COLO668 (cell line): ENCODE results near the gene ALG9.
A peak's percentile ranks its signal among the peaks of the same experiment; 100 is the strongest.

Source experiments
- DNase-seq: peaks from one replicate; lab custom pipeline; 2025; ENCODE audit not compliant: unreplicated experiment; lab: John Stamatoyannopoulos, UW

ALG9 gene

GRCh38 chr11:111882202-111882601, 10.8 kb upstream of the ALG9 start:
- DNase-seq: no peak

GRCh38 chr11:111879637-111879960, 8.2 kb upstream of the ALG9 start:
- DNase-seq: no peak

GRCh38 chr11:111878849-111879636, 7.7 kb upstream of the ALG9 start, which contains the start of the genes CFAP68 and FDXACB1:
Gene CFAP68, plus strand, starts transcription at chr11:111879541. Its CDS starts 20 bp downstream, at chr11:111879561.
Gene FDXACB1, minus strand, starts transcription at chr11:111879165. Its CDS starts 33 bp downstream, at chr11:111879132.
- DNase-seq: peak; percentile 96

- no peak for DNase-seq
Observed at GRCh38 chr11:111878385-111878848, 7.0 kb upstream of the ALG9 start.

DNA sequence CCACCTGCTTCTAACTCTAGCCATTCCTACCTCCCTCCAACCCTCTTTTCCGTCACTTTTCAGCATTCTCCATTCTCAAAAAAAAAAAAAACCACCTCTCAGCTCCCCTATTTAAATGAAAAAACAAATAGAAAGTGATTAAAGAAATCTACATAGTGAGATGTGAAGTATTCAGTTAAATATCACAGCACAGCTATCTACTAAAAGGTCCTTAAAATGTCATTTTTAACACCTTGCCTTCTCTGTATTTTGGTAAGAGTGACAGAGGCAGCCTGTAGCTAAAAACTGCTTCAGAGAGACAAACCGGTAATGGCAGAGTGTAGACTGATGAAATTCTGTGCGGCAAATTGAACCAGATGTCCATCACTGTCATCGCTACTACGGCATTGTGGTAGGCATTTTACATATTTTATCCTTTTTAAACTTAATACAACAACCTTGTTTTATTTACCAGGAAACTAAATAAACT, 346 bp upstream of the ALG9 start:
- DNase-seq: no peak

DNA sequence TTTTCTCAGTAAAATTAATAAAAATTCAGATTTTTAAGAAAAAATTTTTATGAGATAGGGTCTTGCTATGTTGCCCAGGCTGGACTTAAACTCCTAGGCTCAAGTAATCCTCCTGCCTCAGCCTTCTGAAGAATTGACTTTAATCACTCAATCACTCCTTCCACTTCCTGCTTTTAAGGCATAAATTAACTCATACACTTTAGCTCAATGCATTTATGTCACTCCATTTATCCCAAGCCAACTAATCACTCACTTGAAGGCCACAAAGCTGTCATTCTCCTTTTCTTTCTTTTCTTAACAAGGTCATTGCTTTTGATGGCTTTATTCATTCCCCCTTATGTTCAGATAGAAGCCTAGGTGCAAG, 877 bp downstream of the ALG9 start:
- DNase-seq: no peak

DNA sequence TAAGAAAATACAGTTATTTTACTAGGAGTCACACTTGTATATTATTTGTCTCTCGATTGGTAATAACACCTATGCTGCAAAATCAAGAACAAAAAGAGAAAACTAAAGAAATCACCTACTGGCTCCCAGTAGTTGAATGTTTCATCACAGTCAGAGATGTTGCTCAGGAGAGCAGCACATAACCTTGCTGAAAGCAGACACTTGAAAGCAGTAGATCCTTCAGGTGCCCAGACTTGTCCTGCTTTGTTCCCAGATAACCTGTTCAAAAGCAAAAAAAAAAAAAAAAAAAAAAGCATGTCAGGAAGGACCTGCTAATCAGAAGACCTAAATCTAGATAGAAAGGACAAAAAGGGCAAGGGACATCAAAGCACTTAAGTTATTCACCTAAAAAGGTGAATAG, 1.3 kb downstream of the ALG9 start:
- no peak for DNase-seq

DNA sequence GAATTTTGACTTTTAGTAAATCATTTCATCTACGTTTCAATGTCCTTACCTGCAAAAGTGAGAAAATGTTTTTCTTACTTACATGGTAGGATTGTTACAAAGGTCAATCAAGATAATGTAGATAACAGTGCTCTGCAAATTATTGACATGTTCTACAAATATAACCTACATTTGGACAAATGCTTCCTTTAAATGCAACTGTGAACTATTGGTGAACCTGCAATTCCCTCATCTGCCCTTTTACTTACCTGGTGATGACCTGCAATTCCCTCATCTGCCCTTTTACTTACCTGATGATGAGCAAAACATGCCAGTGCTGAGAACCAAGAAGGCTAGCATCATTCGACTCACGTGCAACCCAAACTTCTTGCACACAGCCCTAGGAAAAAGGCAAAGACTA, 11.1 kb downstream of the ALG9 start:
- no peak for DNase-seq

DNA sequence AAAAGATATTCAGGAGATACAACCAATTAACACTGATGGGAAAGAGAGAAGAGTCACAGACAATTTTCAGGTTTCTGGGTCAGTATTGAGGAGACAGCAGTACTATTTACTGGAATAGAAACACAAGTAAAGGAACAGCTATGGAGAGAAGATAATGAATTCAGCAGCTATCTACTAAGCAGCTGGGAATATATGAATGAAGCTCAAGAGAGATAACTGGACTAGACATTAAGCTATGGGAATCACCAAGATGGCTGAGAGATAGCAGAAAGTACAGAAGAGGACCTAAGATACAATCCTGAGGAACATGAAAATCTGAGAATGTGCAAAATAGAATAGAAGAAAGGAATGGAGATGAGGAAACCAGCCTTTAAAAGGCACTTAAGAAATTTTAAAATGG, 15.9 kb downstream of the ALG9 start:
- DNase-seq: no peak

DNA sequence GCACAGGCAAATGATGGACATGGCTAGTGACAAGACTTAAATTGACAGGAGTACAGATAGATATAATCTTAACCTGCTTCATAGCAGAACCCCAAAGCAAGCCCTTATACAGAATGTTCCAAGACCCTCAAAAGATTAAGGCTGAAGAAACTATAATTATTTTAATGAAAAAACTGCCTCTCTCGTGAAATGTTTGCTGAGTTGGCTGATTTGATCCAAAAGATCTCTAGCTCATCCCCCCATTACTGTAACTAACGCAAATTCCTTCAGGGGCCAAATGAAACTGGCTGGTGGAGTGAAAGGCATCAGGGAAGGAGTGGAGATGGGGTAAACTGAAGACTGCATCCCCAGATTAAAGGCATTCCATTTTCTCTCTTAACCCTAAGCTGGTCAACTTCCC, 19.3 kb downstream of the ALG9 start:
- no peak for DNase-seq

DNA sequence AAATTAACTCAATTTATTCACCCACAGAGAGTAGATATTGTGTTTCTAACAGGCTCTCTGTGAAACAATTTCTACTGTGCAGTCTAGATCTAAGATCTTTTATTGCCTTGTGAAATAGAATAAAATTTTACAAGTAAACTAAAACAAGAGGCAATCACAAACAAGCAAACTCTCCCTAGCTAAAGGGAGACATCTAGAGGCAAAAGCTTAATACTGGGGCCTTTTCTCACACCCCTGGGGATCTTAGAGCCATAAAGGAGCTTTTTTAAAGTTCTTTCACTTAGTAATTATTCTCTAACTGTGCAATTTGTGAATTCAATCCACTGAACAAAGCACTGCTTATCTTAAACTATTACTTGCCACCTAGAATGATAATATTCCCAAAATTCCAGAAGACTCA, 19.7 kb downstream of the ALG9 start:
- DNase-seq: no peak

- no peak for DNase-seq
Observed at GRCh38 chr11:111851067-111851466, 20.3 kb downstream of the ALG9 start.

GRCh38 chr11:111849631-111850030, 21.8 kb downstream of the ALG9 start:
- DNase-seq: no peak

DNA sequence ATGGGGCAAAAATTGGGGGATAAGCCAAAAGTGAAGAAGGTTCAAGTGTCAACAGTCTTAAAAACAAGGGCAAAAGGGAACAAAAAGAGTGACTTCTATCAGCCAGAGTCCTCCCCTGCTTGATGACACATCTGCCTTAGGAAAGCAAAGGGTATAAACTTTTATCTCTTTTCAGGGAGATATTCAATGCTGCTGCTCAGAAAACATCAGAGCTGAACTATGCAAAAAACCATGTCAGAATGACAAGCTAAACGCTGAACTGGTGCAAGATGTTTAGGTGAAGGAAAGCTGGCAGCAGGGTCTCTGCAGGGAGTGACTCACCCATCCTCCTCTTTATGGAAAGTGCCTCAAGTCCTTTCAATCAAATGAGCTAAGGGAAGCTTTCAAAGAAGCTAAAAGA, 24.7 kb downstream of the ALG9 start:
- DNase-seq: no peak

DNA sequence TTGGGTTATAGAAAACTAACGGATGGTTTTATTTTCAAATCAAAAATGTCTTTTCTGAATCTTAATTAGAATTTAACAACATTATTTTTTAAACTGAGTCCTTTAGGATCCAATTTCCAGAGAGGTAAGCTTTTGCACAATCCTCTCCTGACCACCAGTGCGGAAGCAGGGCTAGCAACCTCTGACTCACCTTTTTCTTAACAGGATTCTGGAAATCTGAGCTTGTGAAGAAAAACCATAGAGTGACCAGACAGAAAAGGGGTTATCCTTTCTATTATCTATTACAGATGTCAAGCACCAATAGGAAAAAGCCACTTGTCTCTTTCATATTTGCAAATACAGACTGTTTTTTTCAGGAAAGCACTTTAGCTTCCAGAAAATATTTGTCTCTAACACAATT, 25.3 kb downstream of the ALG9 start:
- DNase-seq: no peak

DNA sequence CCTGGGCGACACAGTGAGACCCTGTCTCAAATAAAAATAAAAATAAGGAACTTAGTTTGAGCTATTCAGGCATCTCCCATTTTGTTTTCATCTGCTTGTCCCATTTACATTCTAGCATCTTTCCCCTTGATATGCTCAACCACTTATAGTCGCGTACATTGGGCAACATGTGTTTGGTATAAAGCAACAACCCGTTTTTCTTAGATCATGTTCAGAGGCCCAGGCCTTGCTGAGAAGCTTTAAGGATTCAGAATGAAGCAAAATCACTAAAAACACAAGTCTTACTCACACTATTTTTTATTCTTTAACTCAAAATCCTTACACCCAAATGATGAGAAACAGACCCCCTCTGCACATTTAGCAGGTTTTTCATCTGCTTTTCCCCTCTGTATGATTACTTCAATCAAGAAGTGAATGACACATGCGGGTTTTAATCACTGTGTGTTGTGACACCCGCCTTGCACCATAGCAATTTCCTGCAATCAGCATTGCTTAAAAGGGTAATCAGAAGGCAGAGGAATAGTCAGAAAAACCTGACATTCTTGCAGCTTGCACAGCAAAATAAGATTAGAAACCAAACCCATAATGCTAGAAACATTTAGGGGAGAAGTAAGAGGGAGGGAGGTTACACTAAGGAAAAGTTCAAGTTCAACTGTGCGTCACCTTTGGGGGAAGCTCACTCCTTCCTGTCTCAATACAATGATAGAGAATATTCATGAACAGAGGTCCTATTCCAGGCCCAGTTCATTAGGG, 25.9 kb downstream of the ALG9 start:
- no peak for DNase-seq

DNA sequence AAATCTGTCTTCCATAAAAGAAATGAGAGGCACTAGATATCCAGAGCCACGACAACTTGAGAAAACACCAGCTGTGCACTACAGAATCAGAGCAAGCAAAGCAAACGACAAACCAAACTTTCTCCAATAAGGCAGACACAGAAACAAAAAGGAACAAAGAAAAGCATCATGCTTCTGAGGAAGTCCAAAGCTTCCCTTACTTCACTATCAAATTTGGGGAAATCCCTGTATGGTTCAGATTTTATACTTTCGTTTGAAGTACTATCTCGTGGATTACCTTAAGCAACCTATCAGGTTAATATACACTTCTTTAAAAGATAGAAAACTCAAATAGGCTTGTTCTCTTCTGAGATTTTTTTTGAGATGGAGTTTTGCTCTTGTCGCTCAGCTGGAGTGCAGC, 27.7 kb downstream of the ALG9 start:
- no peak for DNase-seq

- DNase-seq: peak; percentile 82
Observed at GRCh38 chr11:111841370-111842053, 29.9 kb downstream of the ALG9 start.

DNA sequence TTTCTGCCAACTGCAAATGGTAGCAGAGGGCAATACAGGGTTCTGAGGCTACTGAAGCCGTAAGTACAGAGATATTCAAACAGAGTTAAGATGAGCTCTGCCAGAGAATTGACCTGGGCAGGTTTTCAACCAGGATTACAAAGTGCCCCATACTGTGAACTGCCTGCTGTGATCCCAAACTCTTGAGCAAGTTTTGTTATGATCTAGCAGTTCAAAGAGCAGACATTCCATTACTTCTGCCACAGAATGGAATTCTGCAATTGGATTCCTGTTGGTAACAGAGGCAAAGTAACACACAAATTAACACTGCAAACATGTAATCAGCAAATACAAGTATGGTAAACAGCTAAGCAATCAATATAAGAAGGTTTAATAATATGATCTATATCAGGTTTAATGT, 31.2 kb downstream of the ALG9 start:
- no peak for DNase-seq

DNA sequence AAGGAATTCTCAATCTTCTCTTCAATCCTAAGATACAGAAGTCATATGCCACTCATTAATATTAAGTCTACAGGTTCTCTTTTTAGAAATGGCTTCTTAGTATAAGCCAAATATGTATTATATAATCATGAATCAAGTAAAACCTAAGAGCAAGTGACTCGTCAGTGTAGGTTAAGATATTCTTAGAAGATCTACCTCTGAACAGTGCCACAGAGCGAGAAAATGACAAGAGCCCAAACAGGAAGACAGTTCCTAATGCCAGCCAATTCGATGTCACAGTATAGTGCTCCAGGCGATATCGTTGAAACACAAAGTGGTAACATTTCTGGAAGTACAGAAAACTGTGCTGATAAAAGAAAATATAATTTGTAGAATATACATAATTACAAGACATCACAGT, 33.3 kb downstream of the ALG9 start:
- DNase-seq: no peak

- DNase-seq: no peak
Observed at GRCh38 chr11:111837366-111837891, 34.0 kb downstream of the ALG9 start.

DNA sequence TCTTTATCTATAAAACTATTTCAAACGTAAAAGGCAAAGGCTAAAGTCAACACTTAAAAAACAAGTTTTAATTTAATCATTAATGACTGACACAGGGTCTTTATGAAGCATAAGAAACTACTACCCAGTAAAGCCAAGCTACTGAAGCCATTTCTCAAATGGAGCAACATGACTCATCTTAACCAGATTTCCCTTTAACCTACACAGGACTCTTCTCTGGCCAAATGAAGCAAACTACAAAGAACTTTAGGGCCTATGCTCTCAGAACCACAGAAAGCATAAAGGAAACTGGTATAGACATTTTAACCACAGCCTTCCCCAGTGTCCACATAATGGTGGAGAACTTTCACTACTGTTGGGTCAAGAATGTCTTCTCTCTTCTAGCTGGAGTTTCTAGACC, 34.7 kb downstream of the ALG9 start:
- DNase-seq: no peak
